Head of caudate nucleus (tissue), 42 donors: Measurements from ENCODE around the gene GALR2.
A peak's percentile ranks its signal among the peaks of the same experiment; 100 is the strongest.

Source experiments
- DNase-seq, 42 donors: peaks; one replicate each; pipeline versions ENCODE4 v3.0.0 to v3.0.0-alpha.2; 2020 to 2021; ENCODE audit warnings: mixed read lengths in 7 of 42
- intact Hi-C: fragments of 100-400 bp; cut with DNase I; formaldehyde crosslinking; loops from one replicate; pipeline ENCODE4 v1.15.0; 2022

GALR2 gene

GRCh38 chr17:76119409-76120371, 45.1 kb downstream of the GALR2 start:
- intact Hi-C loops: loop anchor here (5.0 kb wide), 1 partner anchor 158 kb away; no protein-coding TSS in a partner anchor

GRCh38 chr17:76120658-76121008, 46.1 kb downstream of the GALR2 start:
- DNase-seq: no peak
- intact Hi-C loops: loop anchor here (5.0 kb wide), 1 partner anchor 157 kb away; no protein-coding TSS in a partner anchor

More at GRCh38 chr17:76119409-76120371, 45.1 kb downstream of the GALR2 start:
- no peak for DNase-seq

GRCh38 chr17:76121932-76122430, 47.4 kb downstream of the GALR2 start:
- DNase-seq: peak in 6 of 42 donors; percentile 17 to 55 (median 52)
- intact Hi-C loops: loop anchor here (5.0 kb wide), 1 partner anchor 155 kb away; no protein-coding TSS in a partner anchor

DNA sequence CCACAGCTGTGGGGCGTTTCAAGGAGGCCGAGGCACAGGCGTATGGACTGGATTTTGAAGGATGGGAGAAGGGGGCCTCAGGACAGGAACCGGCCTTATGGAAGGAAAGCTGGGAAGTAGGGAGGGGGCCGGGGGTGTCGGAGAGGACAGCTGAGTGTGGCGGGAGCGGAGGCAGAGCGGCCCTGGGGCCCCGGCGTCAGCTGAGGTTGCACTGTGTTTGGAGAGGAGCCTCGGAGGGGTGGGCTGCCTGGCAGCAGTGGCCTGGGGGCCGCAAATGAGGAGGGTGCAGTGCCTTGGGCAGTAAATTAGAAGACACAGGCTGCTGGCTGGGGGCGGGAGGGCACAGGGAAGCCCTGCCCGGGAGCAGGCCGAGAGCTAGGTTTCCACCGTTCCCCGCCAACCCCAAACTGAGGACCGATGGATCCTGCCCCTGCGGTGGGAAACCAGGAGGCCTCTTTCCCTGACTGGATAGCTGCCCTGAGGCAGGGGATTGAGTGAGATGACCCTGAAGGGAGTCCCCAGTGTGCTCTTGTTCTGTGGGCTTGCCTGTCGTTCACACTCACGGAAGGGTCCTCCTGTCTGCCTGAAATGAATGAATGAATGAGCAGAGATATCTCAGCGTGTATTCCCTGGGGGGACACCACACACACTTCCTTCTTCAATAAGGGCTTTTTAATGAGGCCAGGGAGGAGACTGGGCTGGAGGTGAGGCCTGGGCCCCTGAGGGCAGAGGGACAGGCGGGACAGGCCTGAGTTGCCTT, 48.0 kb downstream of the GALR2 start:
- intact Hi-C loops: loop anchor here (5.0 kb wide), 1 partner anchor 155 kb away; no protein-coding TSS in a partner anchor
- no peak for DNase-seq

GRCh38 chr17:76123191-76123499, 48.6 kb downstream of the GALR2 start:
- no peak for DNase-seq
- intact Hi-C loops: loop anchor here (5.0 kb wide), 1 partner anchor 154 kb away; no protein-coding TSS in a partner anchor

GRCh38 chr17:76123749-76124581, 49.4 kb downstream of the GALR2 start:
- intact Hi-C loops: loop anchor here (5.0 kb wide), 1 partner anchor 153 kb away; no protein-coding TSS in a partner anchor
- no peak for DNase-seq

GRCh38 chr17:76124582-76125390, 50.2 kb downstream of the GALR2 start:
- DNase-seq: no peak
- intact Hi-C loops: loop anchor here (5.0 kb wide), 1 partner anchor 153 kb away; no protein-coding TSS in a partner anchor

DNA sequence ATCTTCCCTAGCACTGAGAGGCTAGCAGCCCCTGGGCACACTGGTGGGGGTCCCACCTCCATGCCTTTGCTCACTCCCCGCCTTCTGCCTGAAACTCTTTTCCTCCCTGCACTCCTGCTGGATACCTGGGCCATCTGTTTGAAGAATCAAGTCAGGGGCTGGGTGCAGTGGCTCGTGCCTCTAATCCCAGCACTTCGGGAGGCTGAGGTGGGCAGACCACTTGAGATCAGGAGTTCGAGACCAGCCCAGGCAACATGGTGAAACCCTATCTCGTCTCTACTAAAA, 50.8 kb downstream of the GALR2 start:
- DNase-seq: no peak
- intact Hi-C loops: no loop called here

DNA sequence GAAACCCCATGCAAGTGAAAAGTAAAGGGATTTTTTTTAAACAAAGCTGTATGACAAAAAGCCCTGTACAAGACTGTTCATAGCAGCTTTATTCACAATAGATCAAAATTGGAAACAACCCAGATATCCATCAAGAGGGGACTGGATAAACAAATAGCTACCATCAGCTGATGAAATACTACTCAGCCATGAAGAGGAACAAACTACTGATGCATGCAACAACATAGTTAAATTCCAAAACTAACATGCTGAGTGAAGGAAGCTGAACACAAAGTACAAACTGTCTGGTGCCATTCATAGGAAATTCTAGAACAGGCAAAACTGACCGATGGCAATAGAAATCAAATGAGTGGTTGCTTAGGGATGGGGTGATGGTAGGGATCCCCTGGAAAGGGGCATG, 51.3 kb downstream of the GALR2 start:
- intact Hi-C loops: no loop called here
- DNase-seq: no peak
